GM12878 (cell line): ENCODE data around the gene TESPA1. TPM values are rescaled to one million over a fixed set of nuclear protein-coding genes. Genes with fewer than 3 reads are reported as not detected.

Experiments
- ATAC-seq: fragments of 200-7000 bp; cut with Tn5 transposase; 3 replicates; pipeline ENCODE4 v1.9.1; 2020; ENCODE audit warnings: mild to moderate bottlenecking, moderate library complexity
- BruUV-seq: library from RNA; stranded (reverse); fragments of 400-500 nt; replicated peaks from 2 replicates; lab custom pipeline; 2021; lab: Mats Ljungman, UMichigan
- CTCF ChIA-PET: fragments of 300-600 bp; sonication (Branson Sonifier 250); formaldehyde crosslinking; extraction: SDS; loops from one replicate; lab custom pipeline; 2021; ENCODE audit warnings: inconsistent platforms; lab: Yijun Ruan, JAX
- POLR2A ChIA-PET: fragments of 350-600 bp; formaldehyde crosslinking; extraction: SDS; loops from one replicate; lab custom pipeline; 2021; ENCODE audit warnings: inconsistent platforms; lab: Charles Lee
- RAD21 ChIA-PET: fragments of 300-600 bp; sonication (Branson Sonifier 250); formaldehyde crosslinking; loops from one replicate; lab custom pipeline; 2023; ENCODE audit warnings: antibody characterized with exemption; ENCODE audit not compliant: unreplicated experiment; lab: Charles Lee
- SMC1A ChIA-PET: fragments of 300-600 bp; sonication (Branson Sonifier 250); formaldehyde crosslinking; loops from one replicate; lab custom pipeline; 2023; ENCODE audit not compliant: unreplicated experiment, uncharacterized antibody; lab: Charles Lee
- DNase-seq: peaks from one replicate; pipeline ENCODE4 v3.0.0-alpha.2; 2011; ENCODE audit warnings: low read depth, low spot score
- FAIRE-seq: peaks from 3 replicates; lab custom pipeline; 2011; peaks lifted over from hg19 to GRCh38; lab: Jason Lieb, UNC
- H2AFZ ChIP-seq: 2 replicates; pipeline ENCODE4 v1.6.0; 2011; ENCODE audit warnings: low read depth, low read length, control low read depth; ENCODE audit not compliant: control insufficient read depth
- H3K27ac ChIP-seq: 2 replicates; pipeline ENCODE4 v1.5.1; 2011; ENCODE audit warnings: control low read depth; ENCODE audit not compliant: control insufficient read depth, insufficient read depth
- H3K27me3 ChIP-seq, 2 experiments: replicated peaks in 1 of 2; 2 replicates each; pipeline versions ENCODE4 v1.6.0 to v1.6.1; 2011; ENCODE audit warnings: low read length in 1 of 2; ENCODE audit not compliant: control insufficient read depth in 2 of 2, insufficient read depth in 2 of 2
- H3K36me3 ChIP-seq, 2 experiments: 2 replicates each; pipeline ENCODE4 v1.5.1; 2011; ENCODE audit warnings: low read length in 1 of 2; ENCODE audit not compliant: control insufficient read depth in 2 of 2, insufficient read depth in 2 of 2
- H3K4me1 ChIP-seq: 2 replicates; pipeline ENCODE4 v1.6.1; 2011; ENCODE audit warnings: mild to moderate bottlenecking, low read length, moderate library complexity, mixed read lengths; ENCODE audit not compliant: control insufficient read depth, insufficient read depth
- H3K4me2 ChIP-seq: 2 replicates; pipeline ENCODE4 v1.6.0; 2011; ENCODE audit warnings: control low read depth; ENCODE audit not compliant: control insufficient read depth, insufficient read depth
- H3K4me3 ChIP-seq: fragments of 200-600 bp; sonication (generic); 2 replicates; pipeline ENCODE4 v1.5.1; 2016
- H3K79me2 ChIP-seq: 2 replicates; pipeline ENCODE4 v1.6.0; 2011; ENCODE audit warnings: low read length; ENCODE audit not compliant: control insufficient read depth, insufficient read depth
- H3K9ac ChIP-seq: 2 replicates; pipeline ENCODE4 v1.8.0; 2011; ENCODE audit warnings: low read length, control low read depth, mixed read lengths; ENCODE audit not compliant: control insufficient read depth, insufficient read depth
- H3K9me3 ChIP-seq: replicated peaks from 3 replicates; pipeline ENCODE4 v1.5.1; 2011; ENCODE audit warnings: mild to moderate bottlenecking, low read length; ENCODE audit not compliant: control insufficient read depth, insufficient read depth
- H4K20me1 ChIP-seq: 2 replicates; pipeline ENCODE4 v1.6.0; 2011; ENCODE audit not compliant: control insufficient read depth, insufficient read depth
- ATF2 ChIP-seq: IDR thresholded peaks from 2 replicates; pipeline ENCODE4 v1.6.1; 2012; ENCODE audit warnings: low read length, inconsistent platforms
- CHD1 ChIP-seq: IDR thresholded peaks from 2 replicates; pipeline ENCODE4 v1.6.1; 2012; ENCODE audit warnings: low read depth, low read length, improper control_type of control experiment
- ESRRA ChIP-seq: IDR thresholded peaks from 2 replicates; pipeline ENCODE4 v1.6.1; 2012; ENCODE audit warnings: mild to moderate bottlenecking, low read length, improper control_type of control experiment
- HDAC2 ChIP-seq: fragments of 200-600 bp; sonication (generic); IDR thresholded peaks from 2 replicates; pipeline ENCODE4 v1.6.1; 2017
- HDGF ChIP-seq: fragments of 450-650 bp; IDR thresholded peaks from 2 replicates; pipeline ENCODE4 v1.6.1; 2016; ENCODE audit warnings: antibody characterized with exemption
- PML ChIP-seq: IDR thresholded peaks from 2 replicates; pipeline ENCODE4 v1.6.1; 2012; ENCODE audit warnings: low read length, inconsistent platforms
- SUPT20H ChIP-seq: IDR thresholded peaks from 2 replicates; pipeline ENCODE4 v1.6.1; 2011; ENCODE audit warnings: low read depth, mild to moderate bottlenecking, low read length, moderate library complexity, borderline replicate concordance; ENCODE audit not compliant: control insufficient read depth
- TAF1 ChIP-seq: IDR thresholded peaks from 2 replicates; pipeline ENCODE4 v1.6.1; 2011; ENCODE audit warnings: mild to moderate bottlenecking, low read depth, low read length, borderline replicate concordance
- ZBTB33 ChIP-seq: fragments of 450-650 bp; IDR thresholded peaks from 2 replicates; pipeline ENCODE4 v1.6.1; 2017; ENCODE audit warnings: mild to moderate bottlenecking
- WGBS: methylation state at CpG from one replicate; pipeline ENCODE4 v1.1.6; 2016; ENCODE audit warnings: low lambda C conversion rate; ENCODE audit not compliant: insufficient replicate concordance, insufficient coverage; ENCODE audit errors: missing lambda C conversion rate; 5-methylcytosine and 5-hydroxymethylcytosine counted together
- in situ Hi-C: fragments of 300-500 bp; cut with MboI; formaldehyde crosslinking; loops from 9 replicates; pipeline ENCODE4 v1.14.3; 2018; ENCODE audit warnings: mixed read lengths
- intact Hi-C: fragments of 100-400 bp; cut with micrococcal nuclease; formaldehyde crosslinking; loops from one replicate; pipeline ENCODE4 v1.14.2; 2022; ENCODE audit not compliant: unreplicated experiment
- polyA plus RNA-seq, 11 experiments: library from polyadenylated mRNA; depleted of rRNA in 4 of 11; unstranded in 6 of 11; stranded (reverse) in 5 of 11; fragments of >200 nt; fragmentation: Nextera tagmentation in 4 of 11; fragmentation: Illumina TruSeq in 1 of 11; extraction: Ambion mirVana in 4 of 11; extraction: Trizol in 1 of 11; gene quantifications; 1 replicate in 1 of 11; 2 replicates in 10 of 11; pipeline versions ENCODE4 v1.2.1 to v1.2.3, GENCODE V29; 2011 to 2016; ENCODE audit warnings: inconsistent platforms in 2 of 11, missing spikeins in 2 of 11, low read depth in 1 of 11
- total RNA-seq, 4 experiments: library from RNA; depleted of rRNA in 3 of 4; stranded (reverse); fragments of >200 nt in 3 of 4; fragmentation: Illumina TruSeq in 1 of 4; extraction: Trizol in 1 of 4; gene quantifications; 2 replicates each; pipeline versions ENCODE4 v1.2.1 to v1.2.3, GENCODE V29; 2013 to 2021

TESPA1 gene
- total and polyA plus RNA-seq, 10 of the 15 experiments (the other 5 are each of a cell fraction or from before 2014, with no cell fraction given): 13.8 to 56.2 (median 23.9) TPM

DNA sequence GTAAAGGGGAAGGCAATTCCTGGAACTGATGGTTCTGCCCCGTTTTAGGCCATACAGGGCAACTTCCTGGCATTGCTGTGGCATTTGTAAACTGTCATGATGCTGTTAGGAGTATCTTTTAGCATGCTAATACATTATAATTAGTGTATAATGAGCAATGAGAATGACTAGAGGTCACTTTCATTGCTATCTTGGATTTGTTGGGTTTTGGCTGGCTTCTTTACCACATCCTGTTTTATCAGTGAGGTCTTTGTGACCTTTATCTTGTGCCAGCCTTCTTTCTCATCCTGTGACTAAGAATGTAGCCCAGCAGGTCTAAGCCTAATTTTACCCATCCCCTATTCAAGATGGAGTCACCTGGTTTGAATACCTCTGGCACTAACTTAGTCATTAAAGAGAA lies 51.2 kb downstream of the TESPA1 start (continued):
- TF ChIP-seq ZBTB33: no peak
- TF ChIP-seq CHD1: no peak
- no peak for TF ChIP-seq TAF1
- no peak for TF ChIP-seq ATF2
- no peak for TF ChIP-seq HDAC2
- TF ChIP-seq, all 136 proteins: peak for 0

GRCh38 chr12:54932691-54933090 lies 51.9 kb downstream of the TESPA1 start:
- intact Hi-C loops: no loop called here

More at GRCh38 chr12:54932691-54933090, 51.9 kb downstream of the TESPA1 start:
- no peaks in the 10 kb centered on the region for H3K27me3 ChIP-seq
- SMC1A ChIA-PET: interaction anchor here (1.0 to 2.9 kb wide), 3 partner anchors 26 to 88 kb away, joined by 3 to 9 read pairs (median 3); no protein-coding TSS in a partner anchor
- H3K79me2 ChIP-seq: no peaks in the 10 kb centered on the region
- POLR2A ChIA-PET: no interaction called here
- RAD21 ChIA-PET: no interaction called here
- ATAC-seq (no peak), DNase-seq (no peak), FAIRE-seq (no peak)
- CTCF ChIA-PET: interaction anchor here (1.2 kb wide), 1 partner anchor 60 kb away, joined by 3 read pairs; no protein-coding TSS in a partner anchor
- H3K9ac ChIP-seq: no peak overlapping the region
- H3K4me3 ChIP-seq: no peak overlapping the region
- H3K36me3 ChIP-seq: no peaks in the 10 kb centered on the region
- no peak overlapping the region for H3K4me2 ChIP-seq
- no peaks in the 10 kb centered on the region for H4K20me1 ChIP-seq
- in situ Hi-C loops: no loop called here
- no TSS peak for BruUV-seq
- TF ChIP-seq ESRRA: no peak
- no peak for TF ChIP-seq PML
- no peak for TF ChIP-seq SUPT20H
- no peak for TF ChIP-seq HDGF
- TF ChIP-seq, all 136 proteins: peak for 0
- Histone ChIP-seq H2AFZ (no peak overlapping the region), H3K27ac (no peak overlapping the region), H3K9me3 (no peaks in the 10 kb centered on the region; the same call in 1 of the 3 replicates), H3K4me1 (peaks cover 5% of the 10 kb centered on the region)
- 24% methylated on average over 2 of the region's 2 CpGs for WGBS
